Measurements from ENCODE around the gene PPIP5K2. TPM values are rescaled to one million over a fixed set of nuclear protein-coding genes. Genes with fewer than 3 reads are reported as not detected.
"Not testable (repeated sequence)": the region's sequence is repeated elsewhere in the genome, so short reads cannot be mapped to it uniquely, and the experiment has no call there.

Gene PPIP5K2
- total RNA-seq, 4 donors from 2014 or later = 23.9 to 64.6 (median 44.4) TPM

DNA sequence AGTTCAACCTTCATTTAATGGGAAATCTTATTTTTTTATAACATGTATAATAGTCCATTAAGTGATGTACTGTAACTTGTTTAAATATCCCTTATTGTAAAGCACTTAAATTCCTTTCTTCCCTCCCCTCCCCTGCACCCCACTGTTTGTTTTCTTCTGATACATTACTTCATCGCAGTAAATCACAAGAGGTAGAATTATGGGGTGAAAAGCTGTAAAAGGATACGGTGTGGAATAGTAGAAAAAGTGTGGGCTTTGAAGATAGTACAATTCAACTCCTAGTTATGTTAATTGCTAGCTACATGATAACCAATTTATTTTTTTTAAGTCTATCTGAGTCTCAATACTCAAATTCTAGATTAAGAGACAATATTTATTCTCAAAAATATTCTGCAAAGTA lies 96.6 kb downstream of the PPIP5K2 start:
- DNase-seq = no peak
- no peaks in the 10 kb centered on the region for H3K27me3 ChIP-seq
- peaks cover 0 to 5% (median 0%) of the 10 kb centered on the region in 4 donors for H3K4me1 ChIP-seq
- intact Hi-C loops (cut with DNase I; ENCODE audit: low total_unique reads) (no loop called here), in situ Hi-C loops (cut with MboI; ENCODE audit: low pct_ligation_motif_present in 1 of 4, low pct_unique_long_range_greater_than_20kb in 1 of 4, low sequenced_read_pairs in 3 of 4) (no loop called here)
- no peak overlapping the region for H3K27ac ChIP-seq
- no peak overlapping the region for H3K4me3 ChIP-seq
- TF ChIP-seq POLR2AphosphoS5 (IDR thresholded peaks at IDR 0.05) (no peak), EP300 (IDR thresholded peaks at IDR 0.05; ENCODE audit: low read depth) (no peak), POLR2A (IDR thresholded peaks at IDR 0.05) (no peak)
- TF ChIP-seq, protein P1, sequence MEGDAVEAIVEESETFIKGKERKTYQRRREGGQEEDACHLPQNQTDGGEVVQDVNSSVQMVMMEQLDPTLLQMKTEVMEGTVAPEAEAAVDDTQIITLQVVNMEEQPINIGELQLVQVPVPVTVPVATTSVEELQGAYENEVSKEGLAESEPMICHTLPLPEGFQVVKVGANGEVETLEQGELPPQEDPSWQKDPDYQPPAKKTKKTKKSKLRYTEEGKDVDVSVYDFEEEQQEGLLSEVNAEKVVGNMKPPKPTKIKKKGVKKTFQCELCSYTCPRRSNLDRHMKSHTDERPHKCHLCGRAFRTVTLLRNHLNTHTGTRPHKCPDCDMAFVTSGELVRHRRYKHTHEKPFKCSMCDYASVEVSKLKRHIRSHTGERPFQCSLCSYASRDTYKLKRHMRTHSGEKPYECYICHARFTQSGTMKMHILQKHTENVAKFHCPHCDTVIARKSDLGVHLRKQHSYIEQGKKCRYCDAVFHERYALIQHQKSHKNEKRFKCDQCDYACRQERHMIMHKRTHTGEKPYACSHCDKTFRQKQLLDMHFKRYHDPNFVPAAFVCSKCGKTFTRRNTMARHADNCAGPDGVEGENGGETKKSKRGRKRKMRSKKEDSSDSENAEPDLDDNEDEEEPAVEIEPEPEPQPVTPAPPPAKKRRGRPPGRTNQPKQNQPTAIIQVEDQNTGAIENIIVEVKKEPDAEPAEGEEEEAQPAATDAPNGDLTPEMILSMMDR (IDR thresholded peaks at IDR 0.05) = no peak
- 62 to 75% methylated on average over 2 of the region's 2 CpGs for WGBS, 2 donors (ENCODE audit: low coverage in 1 of 2)
- no peaks in the 10 kb centered on the region for H3K9me3 ChIP-seq
- H3K36me3 ChIP-seq = no peaks in the 10 kb centered on the region

DNA sequence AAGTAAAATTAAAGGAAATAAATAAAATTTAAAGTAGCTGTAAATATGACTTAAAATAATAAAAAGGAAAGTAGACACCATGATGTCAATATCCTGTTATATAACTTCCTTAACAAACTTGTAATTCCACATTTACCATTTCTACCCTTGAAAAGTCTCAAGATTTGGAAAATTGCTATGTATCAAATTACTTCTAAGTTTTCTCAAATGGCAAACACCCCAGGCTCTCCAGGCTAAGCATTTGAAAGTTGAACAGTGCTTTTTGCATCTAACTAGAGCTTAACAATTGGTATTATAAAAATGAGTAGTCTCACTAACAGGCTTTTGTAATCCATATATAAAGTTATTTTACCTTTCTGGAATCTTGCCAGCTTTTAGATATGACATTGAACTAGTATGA lies 97.0 kb downstream of the PPIP5K2 start:
- intact Hi-C loops (cut with DNase I; ENCODE audit: low total_unique reads) = no loop called here
- Histone ChIP-seq H3K27ac (no peak overlapping the region), H3K9me3 (no peaks in the 10 kb centered on the region), H3K36me3 (no peaks in the 10 kb centered on the region), H3K4me1 (peaks cover 0 to 2% (median 0%) of the 10 kb centered on the region in 4 donors), H3K4me3 (no peak overlapping the region), H3K27me3 (no peaks in the 10 kb centered on the region)
- in situ Hi-C loops (cut with MboI; ENCODE audit: low pct_ligation_motif_present in 1 of 4, low pct_unique_long_range_greater_than_20kb in 1 of 4, low sequenced_read_pairs in 3 of 4) = no loop called here
- TF ChIP-seq, protein P1 (IDR thresholded peaks at IDR 0.05) = no peak
- no peak for TF ChIP-seq POLR2AphosphoS5 (IDR thresholded peaks at IDR 0.05)
- TF ChIP-seq EP300 (IDR thresholded peaks at IDR 0.05; ENCODE audit: low read depth) = no peak
- no peak for TF ChIP-seq POLR2A (IDR thresholded peaks at IDR 0.05)
- no peak for DNase-seq

DNA sequence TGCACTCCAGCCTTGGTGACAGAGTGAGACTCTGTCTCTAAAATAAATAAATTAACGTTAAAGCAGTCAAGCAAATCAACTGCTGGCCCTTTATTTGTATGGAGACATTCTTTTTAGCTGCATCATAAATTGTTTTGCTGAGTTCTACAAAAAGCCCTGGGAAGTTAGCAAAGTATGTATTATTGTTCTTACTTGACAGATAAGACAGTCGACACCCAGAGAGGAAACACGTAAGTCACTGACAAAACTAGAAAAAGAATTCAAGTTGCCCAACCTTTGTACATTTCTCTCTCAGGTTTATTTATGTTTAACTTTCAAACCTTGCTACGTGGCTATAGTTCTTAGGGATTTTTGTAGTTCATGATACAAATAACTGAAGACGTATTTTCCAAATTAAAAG lies 98.1 kb downstream of the PPIP5K2 start:
- intact Hi-C loops (cut with DNase I; ENCODE audit: low total_unique reads) = no loop called here
- TF ChIP-seq POLR2A (IDR thresholded peaks at IDR 0.05) (no peak), EP300 (IDR thresholded peaks at IDR 0.05; ENCODE audit: low read depth) (no peak), POLR2AphosphoS5 (IDR thresholded peaks at IDR 0.05) (no peak)
- TF ChIP-seq, protein P1 (IDR thresholded peaks at IDR 0.05) = no peak
- H3K27ac ChIP-seq = no peak overlapping the region
- no peak overlapping the region for H3K4me3 ChIP-seq
- in situ Hi-C loops (cut with MboI; ENCODE audit: low pct_ligation_motif_present in 1 of 4, low pct_unique_long_range_greater_than_20kb in 1 of 4, low sequenced_read_pairs in 3 of 4) = no loop called here
- H3K4me1 ChIP-seq = no peaks in the 10 kb centered on the region
- H3K27me3 ChIP-seq = no peaks in the 10 kb centered on the region
- no peak for DNase-seq
- WGBS, 2 donors (ENCODE audit: low coverage in 1 of 2) = 72 to 80% methylated on average over 5 of the region's 5 CpGs
- no peaks in the 10 kb centered on the region for H3K9me3 ChIP-seq
- no peaks in the 10 kb centered on the region for H3K36me3 ChIP-seq

DNA sequence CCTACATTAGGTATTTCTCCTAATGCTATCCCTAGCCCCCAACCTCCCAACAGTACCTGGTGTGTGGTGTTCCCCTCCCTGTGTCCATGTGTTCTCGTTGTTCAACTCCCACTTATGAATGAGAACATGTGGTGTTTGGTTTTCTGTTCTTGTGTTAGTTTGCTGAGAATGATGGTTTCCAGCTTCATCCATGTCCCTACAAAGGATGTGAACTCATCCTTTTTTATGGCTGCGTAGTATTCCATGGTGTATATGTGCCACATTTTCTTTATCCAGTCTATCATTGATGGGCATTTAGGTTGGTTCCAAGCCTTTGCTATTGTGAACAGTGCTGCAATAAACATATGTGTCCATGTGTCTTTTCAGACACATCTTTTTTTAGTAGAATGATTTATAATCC lies 99.0 kb downstream of the PPIP5K2 start:
- H3K27ac ChIP-seq; H3K36me3 ChIP-seq; H3K4me1 ChIP-seq; intact Hi-C loops (cut with DNase I; ENCODE audit: low total_unique reads); in situ Hi-C loops (cut with MboI; ENCODE audit: low pct_ligation_motif_present in 1 of 4, low pct_unique_long_range_greater_than_20kb in 1 of 4, low sequenced_read_pairs in 3 of 4); DNase-seq; H3K9me3 ChIP-seq; H3K4me3 ChIP-seq; H3K27me3 ChIP-seq: not testable (repeated sequence)
- WGBS, 2 donors (ENCODE audit: low coverage in 1 of 2) = 100% methylated on average over 2 of the region's 2 CpGs

Measured in transverse colon (tissue), 4 donors.